ENCODE measurements around the gene RFK.
"Not testable (repeated sequence)": the region's sequence is repeated elsewhere in the genome, so short reads cannot be mapped to it uniquely, and the experiment has no call there.

RFK gene

DNA sequence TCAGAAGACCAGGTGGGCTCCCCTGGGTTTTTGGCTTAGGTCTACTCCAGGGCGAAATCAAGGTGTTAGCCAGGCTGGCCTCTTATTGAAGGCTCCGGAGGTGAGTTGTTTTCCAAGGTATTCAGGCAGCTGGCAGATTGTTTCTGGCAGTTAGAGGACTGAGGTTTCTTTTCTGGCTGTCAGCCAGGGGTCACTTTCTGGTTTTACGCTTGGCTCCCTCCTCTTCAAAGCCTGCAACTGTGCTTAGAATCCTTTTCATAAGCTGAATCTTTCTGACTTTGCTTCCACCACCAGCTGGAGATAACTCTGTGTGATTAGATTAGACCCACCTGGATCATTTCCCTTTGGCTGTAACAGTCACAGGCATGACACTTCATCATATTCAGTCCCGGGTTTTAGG is 24.6 kb downstream of the RFK start:
- DNase-seq = no peak

DNA sequence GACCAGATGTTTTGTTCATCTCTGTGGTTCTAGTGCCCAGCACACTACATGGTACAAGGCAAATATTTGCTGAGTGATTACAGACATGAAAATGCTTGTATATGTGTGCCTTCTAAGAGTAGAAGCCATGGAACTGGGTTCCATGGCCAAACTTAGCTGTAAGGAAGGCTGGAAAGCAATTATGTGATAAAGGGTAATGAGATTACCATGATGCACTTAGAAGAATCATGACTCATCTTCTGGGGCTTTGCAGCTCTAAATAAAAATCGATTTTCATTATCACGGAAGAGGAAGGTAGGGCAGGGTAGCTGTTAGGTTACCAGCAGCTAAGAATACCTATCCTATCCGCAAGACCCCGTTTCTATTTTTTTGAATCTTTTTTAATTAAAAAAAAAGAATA is 28.0 kb downstream of the RFK start:
- no peak for DNase-seq

DNA sequence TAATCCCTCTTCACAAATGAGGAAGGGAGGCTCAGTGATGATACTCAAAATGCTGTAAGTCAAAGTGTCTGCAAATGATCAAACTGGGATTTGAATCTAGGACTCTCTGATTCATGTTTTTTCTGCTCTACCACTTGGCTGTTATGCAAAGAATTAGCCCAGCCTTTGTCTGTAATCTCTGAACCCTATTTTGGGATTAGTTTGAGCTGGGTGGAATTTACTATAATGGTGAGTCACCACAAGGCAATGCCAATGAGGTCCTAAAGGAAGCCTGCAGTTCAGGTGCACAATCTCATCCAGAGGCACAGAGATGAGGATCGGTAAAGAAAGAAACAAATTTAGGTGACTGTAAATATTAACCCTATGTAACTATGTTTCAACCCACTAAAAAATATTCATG is 29.2 kb downstream of the RFK start:
- no peak for DNase-seq

DNA sequence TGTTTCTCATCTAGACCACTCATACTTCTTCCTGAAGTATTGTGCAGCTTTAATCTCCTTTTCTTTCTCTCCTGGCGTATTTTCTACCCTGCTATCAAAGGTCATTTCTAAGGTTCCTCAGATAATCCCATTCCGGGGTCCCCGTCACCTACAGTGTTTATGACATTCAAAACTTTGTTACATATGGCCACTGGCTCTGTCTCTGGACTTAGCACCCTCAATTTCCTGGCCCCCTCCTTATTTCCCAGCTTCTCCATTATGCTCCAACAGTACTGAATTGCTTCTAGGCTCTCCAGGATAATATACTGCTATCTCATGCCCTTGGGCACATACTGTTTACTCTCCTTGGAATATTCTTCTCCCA is 31.2 kb downstream of the RFK start:
- DNase-seq = no peak

DNA sequence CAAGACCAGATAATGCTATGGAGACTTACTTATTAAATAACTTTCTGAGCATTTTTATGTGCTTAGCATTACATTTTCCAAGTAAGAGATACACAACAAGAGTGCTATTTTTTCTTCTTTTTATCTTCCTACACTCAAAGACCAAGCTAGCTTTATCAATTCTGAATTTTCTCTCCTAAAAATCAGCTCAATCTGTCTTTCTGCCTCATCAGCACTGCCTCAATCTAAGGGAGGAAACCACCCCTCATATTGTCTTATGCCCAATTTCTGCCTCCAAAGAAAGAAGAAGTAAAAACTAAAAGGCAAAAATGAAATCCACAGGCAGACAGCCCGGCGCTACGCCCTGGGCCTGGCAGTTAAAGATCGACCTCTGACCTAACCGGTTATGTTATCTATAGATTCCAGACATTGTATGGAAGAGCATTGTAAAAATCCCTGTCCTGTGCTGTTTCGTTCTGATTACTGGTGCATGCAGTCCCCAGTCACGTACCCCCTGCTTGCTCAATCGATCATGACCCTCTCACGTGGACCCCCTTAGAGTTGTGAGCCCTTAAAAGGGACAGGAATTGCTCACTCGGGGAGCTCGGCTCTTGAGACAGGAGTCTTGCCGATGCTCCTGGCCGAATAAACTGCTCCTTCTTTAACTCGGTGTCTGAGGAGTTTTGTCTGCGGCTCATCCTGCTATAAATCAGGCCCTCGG is 31.7 kb downstream of the RFK start:
- not testable (repeated sequence) for DNase-seq

DNA sequence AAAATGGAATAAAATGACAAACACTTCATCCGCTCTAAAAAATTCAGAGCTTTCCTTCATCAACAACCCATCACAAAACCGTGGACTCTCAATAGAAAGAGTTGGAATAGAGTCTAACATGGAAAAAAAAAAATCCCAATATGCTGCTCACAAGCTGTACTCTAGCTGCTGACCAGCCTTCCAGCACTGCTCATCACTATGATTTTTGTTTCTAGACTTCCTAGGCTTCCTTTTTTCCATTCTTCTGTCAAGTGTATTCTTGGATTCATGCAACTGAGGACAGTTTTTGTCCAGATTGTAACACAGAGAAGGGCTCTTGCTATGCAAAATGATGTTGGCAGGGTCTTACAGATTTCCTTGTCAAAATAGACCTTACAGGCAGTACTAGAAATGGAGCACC is 34.5 kb downstream of the RFK start:
- DNase-seq = no peak

DNA sequence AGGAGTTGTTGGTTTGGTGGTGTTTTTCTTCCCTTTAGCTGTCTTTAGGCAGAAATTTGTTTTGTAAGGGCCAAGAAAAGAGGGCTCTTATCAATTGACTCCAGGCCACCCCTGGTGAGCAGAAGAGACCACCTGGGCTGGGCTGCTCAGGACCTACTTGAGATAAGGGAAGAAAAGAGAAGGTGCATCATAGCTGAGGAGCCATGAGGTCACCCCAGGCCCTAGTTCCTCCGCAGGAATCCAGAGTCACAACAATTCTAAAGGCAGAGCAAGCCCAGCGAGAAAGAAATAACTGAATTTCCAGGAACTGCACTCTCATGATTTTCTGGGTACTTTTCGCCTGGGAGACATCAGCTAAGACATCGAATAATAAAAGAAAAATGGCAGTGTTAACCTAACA is 34.9 kb downstream of the RFK start:
- no peak for DNase-seq

DNA sequence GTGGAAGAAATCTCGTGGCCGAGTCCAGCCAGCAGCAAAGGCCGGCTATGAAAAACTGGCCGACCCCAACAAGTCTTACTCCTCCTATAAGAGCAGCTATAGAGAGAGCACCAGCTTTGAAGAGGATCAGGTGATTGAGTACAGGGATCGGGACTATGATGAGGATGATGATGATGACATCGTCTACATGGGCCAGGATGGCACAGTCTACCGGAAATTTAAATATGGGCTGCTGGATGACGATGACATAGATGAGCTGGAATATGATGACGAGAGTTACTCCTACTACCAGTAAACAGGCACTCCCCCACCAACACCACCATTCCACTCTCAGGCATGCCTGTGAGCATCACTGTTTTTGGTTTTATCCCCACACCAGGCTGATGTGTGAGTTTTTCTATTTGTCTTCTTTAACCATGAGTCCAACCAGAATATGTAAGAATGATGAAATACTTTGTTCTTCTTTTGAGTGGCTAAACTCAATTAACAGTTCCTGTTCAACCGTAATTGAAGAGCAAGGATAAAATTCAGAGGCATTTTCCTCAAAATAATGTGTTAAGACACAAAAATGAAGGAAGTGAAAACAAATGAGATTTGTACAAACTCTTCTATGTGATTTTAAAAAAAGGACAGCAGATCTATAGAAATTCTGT is 35.5 kb downstream of the RFK start:
- no peak for DNase-seq

DNA sequence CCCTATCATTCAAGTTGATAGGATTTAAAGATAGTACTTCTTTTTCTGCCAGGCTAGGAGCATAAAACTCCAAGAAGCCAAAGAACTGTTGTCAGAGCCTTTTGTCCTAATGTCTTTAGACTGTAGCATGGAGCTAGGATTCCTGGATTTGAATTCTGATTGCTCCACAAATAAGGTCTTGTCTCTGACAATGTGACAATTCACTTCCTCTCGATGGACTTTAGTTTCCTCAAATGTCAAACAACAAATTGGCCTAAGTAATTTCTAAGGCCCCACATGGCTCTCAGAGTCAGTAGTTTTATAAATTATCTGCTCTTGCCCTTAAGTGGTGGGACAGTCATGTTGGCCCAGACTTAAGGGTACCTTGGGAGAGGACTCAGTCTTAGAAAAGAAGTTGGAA is 36.7 kb downstream of the RFK start:
- DNase-seq = no peak

DNA sequence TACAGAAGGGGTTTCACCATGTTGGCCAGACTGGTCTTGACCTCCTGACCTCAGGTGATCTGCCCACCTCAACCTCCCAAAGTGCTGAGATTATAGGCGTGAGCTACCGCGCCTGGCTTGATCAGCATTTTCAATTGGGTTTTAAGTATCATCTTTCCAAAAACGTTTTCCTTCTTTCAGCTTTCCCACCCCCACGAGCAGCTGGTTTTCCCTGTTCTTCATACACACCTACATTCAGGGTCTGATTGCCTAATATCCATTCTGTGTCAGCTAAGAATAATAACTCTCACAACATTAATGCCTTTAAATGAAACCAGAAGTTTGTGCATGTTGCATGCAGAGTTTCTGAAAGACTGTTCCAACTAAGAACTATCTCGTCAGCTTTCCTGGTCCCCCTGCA is 38.3 kb downstream of the RFK start:
- DNase-seq = no peak

DNA sequence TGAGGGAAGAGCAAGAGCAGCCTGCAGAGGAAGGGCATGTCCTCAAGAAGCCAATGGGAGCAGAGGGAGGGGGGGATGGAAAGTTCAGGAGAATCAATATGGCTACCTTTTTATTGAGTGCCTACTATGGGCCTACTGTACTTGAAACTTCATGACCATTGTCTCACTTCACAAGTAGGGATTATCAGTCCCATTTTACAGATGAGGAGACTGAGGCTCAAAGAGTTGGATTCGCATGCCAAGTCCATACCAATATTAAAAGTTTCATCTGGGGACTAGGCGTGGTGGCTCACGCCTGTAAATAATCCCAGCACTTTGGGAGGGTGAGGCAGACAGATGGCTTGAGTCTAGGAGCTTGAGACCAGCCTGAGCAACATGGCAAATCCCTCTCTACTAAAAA is 40.0 kb downstream of the RFK start:
- DNase-seq = no peak

DNA sequence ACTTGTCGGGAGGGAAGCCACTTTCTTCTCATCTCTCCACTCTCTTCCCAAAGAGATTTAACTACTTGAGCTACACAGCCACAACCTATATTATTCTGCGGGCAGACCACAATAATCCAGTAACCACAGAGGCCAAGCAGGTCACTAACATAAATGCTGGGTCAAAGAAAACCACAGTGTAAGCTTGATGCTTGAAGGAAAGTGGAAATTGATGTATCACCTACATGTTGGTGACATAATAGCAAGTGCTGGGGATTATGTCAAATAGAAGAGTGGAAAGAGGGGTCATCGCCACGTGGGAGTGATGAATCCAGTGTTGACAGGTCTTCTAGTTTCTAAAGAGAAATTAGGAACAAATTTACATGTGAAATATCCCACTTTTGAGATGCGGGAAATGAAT is 40.9 kb downstream of the RFK start:
- DNase-seq = no peak

DNA sequence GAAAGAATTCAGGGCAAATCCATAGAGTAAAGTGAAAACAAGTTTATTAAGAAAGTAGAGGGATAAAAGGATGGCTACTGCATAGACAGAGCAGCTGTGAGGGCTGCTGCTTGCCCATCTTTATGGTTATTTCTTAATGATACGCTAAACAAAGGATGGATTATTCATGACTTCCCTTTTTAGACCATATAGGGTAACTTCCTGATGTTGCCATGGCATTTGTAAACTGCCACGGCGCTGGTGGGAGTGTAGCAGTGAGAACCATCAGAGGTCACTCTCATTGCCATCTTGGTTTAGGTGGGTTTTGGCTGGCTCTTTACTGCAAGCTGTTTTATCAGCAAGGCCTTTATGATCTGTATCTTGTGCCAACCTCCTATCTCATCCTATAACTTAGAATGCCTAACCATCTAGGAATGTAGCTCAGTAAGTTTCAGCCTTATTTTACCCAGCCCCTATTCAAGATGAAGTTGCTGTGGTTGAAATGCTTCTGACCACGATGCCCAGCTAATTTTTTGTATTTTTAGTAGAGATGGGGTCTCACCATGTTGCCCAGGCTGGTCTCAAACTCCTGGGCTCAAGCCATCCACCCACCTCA is 42.1 kb downstream of the RFK start:
- DNase-seq = no peak

DNA sequence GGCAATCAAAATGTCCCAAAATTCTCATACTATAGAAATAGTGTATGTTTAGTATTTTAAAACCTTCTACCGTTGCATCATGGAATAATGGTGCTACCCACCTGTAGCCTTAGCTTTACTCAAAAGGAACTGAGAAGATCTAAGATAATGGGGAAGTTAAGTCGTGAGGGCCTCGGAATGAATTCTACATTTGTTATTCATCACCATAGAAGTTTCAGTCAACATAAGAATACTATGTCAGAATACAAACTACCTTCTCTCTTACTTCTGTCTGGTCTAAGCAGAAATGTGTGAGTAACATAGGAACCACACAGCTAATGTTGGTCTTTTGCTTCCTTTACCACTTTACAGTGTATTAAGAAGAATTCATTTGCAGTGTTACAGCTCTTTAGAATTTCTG is 43.2 kb downstream of the RFK start:
- DNase-seq = no peak

DNA sequence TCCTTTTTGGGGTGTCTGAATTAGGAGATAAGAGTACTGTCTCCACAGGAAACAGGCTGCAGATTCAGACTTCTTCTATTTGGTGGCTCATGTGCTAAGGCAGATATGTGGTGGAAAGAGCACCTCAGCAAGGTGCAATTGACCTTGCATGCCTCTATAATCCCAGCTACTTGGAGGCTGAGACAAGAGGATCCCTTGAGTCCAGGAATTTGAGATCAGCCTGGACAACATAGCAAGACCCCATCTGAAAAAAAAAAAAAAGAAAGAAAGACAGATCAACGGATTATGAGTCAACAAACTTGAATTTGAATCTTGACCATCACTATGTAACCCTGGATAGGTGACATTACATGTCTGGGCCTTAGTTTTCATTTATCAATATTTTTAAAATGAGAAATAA is 44.4 kb downstream of the RFK start:
- no peak for DNase-seq

DNA sequence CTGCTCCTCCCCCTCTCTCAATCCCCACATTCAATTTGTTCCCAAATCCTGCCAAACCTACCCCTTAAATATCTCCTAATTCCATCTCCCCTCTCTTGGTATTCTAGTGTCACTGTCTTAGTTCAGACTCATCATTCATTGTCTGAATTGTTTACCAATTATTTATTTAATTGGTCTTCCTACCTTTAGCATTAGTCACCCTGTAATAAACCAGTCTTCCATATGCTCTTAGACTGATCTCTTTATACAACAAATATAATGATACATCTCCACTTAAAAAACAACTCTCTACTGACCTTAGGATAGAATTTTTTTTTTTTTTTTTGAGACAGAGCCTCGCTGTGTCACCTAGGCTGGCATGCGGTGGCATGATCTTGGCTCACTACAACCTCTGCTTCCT is 51.4 kb downstream of the RFK start:
- DNase-seq = no peak

DNA sequence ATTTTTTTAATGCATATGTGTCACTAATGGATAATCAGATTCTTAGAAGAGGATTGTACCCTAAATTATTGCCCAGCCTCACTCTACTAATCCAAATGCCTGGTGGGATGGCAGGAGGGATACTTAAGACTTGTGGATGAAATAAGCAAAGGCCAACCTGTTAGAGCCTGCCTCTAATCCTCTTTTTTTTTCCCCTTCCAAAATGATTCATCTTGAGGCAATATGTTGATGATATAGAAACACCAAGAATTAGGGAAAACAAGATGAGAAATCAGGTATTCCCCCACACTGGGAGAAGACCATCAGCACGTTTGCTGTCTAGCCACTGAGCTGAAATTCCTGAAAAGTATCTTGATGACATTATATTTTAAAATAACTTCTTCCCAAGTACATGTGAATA is 52.0 kb downstream of the RFK start:
- no peak for DNase-seq

DNA sequence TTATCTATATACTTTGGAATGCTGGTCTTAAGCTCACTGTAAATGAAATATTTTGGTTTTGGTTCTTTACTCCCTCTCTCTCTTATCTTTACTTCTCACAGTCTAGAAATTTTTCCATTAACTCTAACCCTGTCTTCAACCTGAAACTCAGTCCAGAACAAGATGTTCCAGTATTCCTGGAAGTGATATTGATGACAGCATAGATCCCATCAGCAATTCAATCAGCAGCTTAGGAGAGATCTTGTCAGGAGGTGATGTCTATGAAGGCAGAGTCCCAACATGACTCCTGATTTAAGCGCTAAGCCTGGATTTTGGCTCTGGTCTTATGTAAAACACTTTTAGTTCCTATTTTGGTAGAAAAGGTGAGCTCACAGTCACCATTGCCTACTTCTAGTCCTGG is 52.6 kb downstream of the RFK start:
- no peak for DNase-seq

DNA sequence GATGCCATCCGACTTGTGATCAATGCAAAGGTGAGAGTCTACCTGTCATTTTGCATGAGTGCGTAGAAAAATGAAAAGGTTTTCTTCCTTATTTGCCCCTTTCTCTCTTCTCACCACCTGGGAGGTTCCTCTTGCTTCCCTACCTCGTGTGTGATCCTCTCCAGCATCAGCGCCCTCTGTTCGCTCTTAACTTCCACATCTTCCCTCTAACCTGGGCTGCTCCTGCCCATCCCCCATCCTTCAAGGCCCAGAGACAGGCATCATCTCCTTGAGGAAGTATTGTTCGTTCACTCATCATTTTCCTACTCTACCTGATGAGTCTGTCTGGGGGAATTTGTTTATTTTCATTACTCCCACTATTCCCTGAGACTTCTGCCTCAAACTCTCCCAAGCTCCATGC is 55.8 kb downstream of the RFK start:
- no peak for DNase-seq

DNA sequence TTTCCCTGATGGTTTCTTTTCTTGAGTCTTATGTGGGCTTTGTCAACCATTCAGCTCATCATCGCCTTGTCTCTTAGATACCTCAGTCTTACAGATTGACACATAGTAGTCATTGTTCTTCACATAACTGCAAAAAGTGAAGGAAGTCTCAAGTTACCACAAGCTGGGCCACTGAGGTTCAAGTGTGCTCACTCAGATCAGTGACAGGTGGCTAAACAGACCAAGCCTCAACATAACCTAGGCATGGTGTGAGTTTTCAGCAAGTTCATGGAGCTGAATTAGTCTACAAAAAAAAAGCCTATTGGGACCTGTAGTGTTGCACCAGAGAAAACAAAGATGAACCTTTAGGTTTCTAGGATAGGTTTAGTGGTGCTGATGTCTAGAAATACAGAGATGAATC is 58.2 kb downstream of the RFK start:
- no peak for DNase-seq
